Caco-2 (cell line): ENCODE measurements around the gene DUSP14. TPM values are rescaled to one million over a fixed set of nuclear protein-coding genes. Genes with fewer than 3 reads are reported as not detected.
A peak's percentile ranks its signal among the peaks of the same experiment; 100 is the strongest.

Experiments used
- BruUV-seq: library from RNA; stranded (reverse); fragments of 400-500 nt; replicated peaks from 2 replicates; lab custom pipeline; 2021; lab: Mats Ljungman, UMichigan
- CTCF ChIA-PET: fragments of 300-600 bp; sonication (Branson Sonifier 250); formaldehyde crosslinking; loops from one replicate; lab custom pipeline; 2022; ENCODE audit warnings: antibody characterized with exemption; lab: Charles Lee
- POLR2A ChIA-PET: fragments of 300-600 bp; sonication (Branson Sonifier 250); formaldehyde crosslinking; loops from one replicate; lab custom pipeline; 2022; ENCODE audit warnings: antibody characterized with exemption; lab: Charles Lee
- DNase-seq, 2 experiments: peaks; one replicate each; pipeline versions ENCODE4 v3.0.0 to v3.0.0-alpha.2; 2020 to 2022
- H3K27me3 ChIP-seq: replicated peaks from 2 replicates; pipeline ENCODE4 v1.6.0; 2011; ENCODE audit warnings: low read length; ENCODE audit not compliant: control insufficient read depth, insufficient read depth
- H3K36me3 ChIP-seq: 2 replicates; pipeline ENCODE4 v1.5.1; 2011; ENCODE audit warnings: low read length; ENCODE audit not compliant: control insufficient read depth, insufficient read depth
- H3K4me1 ChIP-seq: fragments of 250-450 bp; sonication (Bioruptor Pico); 2 replicates; pipeline ENCODE4 v1.5.1; 2020; ENCODE audit warnings: mild to moderate bottlenecking
- H3K4me3 ChIP-seq: 2 replicates; pipeline ENCODE4 v1.5.1; 2011; ENCODE audit warnings: low read depth, mild to moderate bottlenecking, control low read depth, low read length
- H3K9me3 ChIP-seq: fragments of 250-450 bp; sonication (Bioruptor Pico); 2 replicates; pipeline ENCODE4 v1.5.1; 2020; ENCODE audit warnings: mild to moderate bottlenecking, moderate library complexity
- H3K27ac Mint-ChIP-seq: one replicate; pipeline ENCODE4 v1.8.0; 2022; ENCODE audit warnings: mixed read lengths; ENCODE audit not compliant: unreplicated experiment
- H3K27me3 Mint-ChIP-seq: one replicate; pipeline ENCODE4 v1.8.0; 2022; ENCODE audit warnings: mixed read lengths; ENCODE audit not compliant: insufficient read depth, unreplicated experiment
- H3K36me3 Mint-ChIP-seq: one replicate; pipeline ENCODE4 v1.8.0; 2022; ENCODE audit warnings: mild to moderate bottlenecking, mixed read lengths; ENCODE audit not compliant: insufficient read depth, unreplicated experiment
- H3K4me1 Mint-ChIP-seq: one replicate; pipeline ENCODE4 v1.8.0; 2022; ENCODE audit warnings: low read depth, mixed read lengths; ENCODE audit not compliant: unreplicated experiment
- H3K4me3 Mint-ChIP-seq: one replicate; pipeline ENCODE4 v1.8.0; 2022; ENCODE audit warnings: mild to moderate bottlenecking, moderate library complexity, mixed read lengths; ENCODE audit not compliant: unreplicated experiment
- H3K9me3 Mint-ChIP-seq: one replicate; pipeline ENCODE4 v1.8.0; 2022; ENCODE audit warnings: mixed read lengths; ENCODE audit not compliant: unreplicated experiment
- CTCF ChIP-seq, 2 experiments: fragments of 200-600 bp in 1 of 2; IDR thresholded peaks; 1 replicate in 1 of 2; 2 replicates in 1 of 2; pipeline versions ENCODE4 v1.5.1 to v1.8.0; 2011 to 2022; ENCODE audit warnings: antibody characterized with exemption in 1 of 2, control low read depth in 1 of 2, inconsistent platforms in 1 of 2, low read depth in 1 of 2, low read length in 1 of 2, mild to moderate bottlenecking in 1 of 2, moderate library complexity in 1 of 2; ENCODE audit not compliant: insufficient read depth in 1 of 2, severe bottlenecking in 1 of 2, unreplicated experiment in 1 of 2
- intact Hi-C: fragments of 100-400 bp; cut with micrococcal nuclease; formaldehyde crosslinking; loops from one replicate; pipeline ENCODE4 v1.10.0; 2022; ENCODE audit not compliant: unreplicated experiment
- total RNA-seq: library from RNA; stranded (reverse); gene quantifications from 2 replicates; pipeline ENCODE4 v1.2.3, GENCODE V29; 2022

DUSP14 gene
- total RNA-seq, 1 experiment from 2014 or later: 32.5 TPM

- no peaks in the 10 kb centered on the region for H3K9me3 ChIP-seq
- intact Hi-C loops: no loop called here
- peaks cover 2% of the 10 kb centered on the region; the same call in 1 of the 2 replicates for H3K36me3 ChIP-seq
- no peaks in the 10 kb centered on the region for H3K4me1 Mint-ChIP-seq
- H3K27me3 ChIP-seq: no peaks in the 10 kb centered on the region
- ChIA-PET CTCF (no interaction called here), POLR2A (no interaction called here)
- H3K27ac Mint-ChIP-seq: no peak overlapping the region
- H3K4me1 ChIP-seq: peaks cover 10% of the 10 kb centered on the region; the same call in 1 of the 2 replicates
- no TSS peak for BruUV-seq
- H3K4me3 Mint-ChIP-seq: no peak overlapping the region
- H3K27me3 Mint-ChIP-seq: no peaks in the 10 kb centered on the region
- no peak for DNase-seq
- no peak for TF ChIP-seq CTCF (IDR thresholded peaks at IDR 0.05; ENCODE audit: insufficient read depth in 1 of 2, low read depth in 1 of 2, low read length in 1 of 2, severe bottlenecking in 1 of 2, unreplicated experiment in 1 of 2)
- no peaks in the 10 kb centered on the region for H3K9me3 Mint-ChIP-seq
- no peak overlapping the region for H3K4me3 ChIP-seq
- peaks cover 53% of the 10 kb centered on the region for H3K36me3 Mint-ChIP-seq
Measured at GRCh38 chr17:37520174-37520573, 30.5 kb downstream of the DUSP14 start.

GRCh38 chr17:37521821-37522220, 32.1 kb downstream of the DUSP14 start:
- no TSS peak for BruUV-seq
- TF ChIP-seq CTCF (IDR thresholded peaks at IDR 0.05; ENCODE audit: insufficient read depth in 1 of 2, low read depth in 1 of 2, low read length in 1 of 2, severe bottlenecking in 1 of 2, unreplicated experiment in 1 of 2): no peak
- intact Hi-C loops: no loop called here
- peaks cover 3% of the 10 kb centered on the region; the same call in 1 of the 2 replicates for H3K36me3 ChIP-seq
- no peak for DNase-seq
- ChIA-PET CTCF (interaction anchor here (0.6 kb wide), 1 partner anchor 153 kb away, joined by 3 read pairs; no protein-coding TSS in a partner anchor), POLR2A (no interaction called here)
- 0 out of 2 replicates have a peak, but pooled peaks cover under 1% of the 10 kb centered on the region for H3K4me1 ChIP-seq
- no peaks in the 10 kb centered on the region for H3K9me3 Mint-ChIP-seq
- peaks cover 48% of the 10 kb centered on the region for H3K36me3 Mint-ChIP-seq
- no peaks in the 10 kb centered on the region for H3K9me3 ChIP-seq
- no peaks in the 10 kb centered on the region for H3K27me3 ChIP-seq
- peak overlapping the region; percentile 15 for H3K27ac Mint-ChIP-seq
- no peak overlapping the region for H3K4me3 Mint-ChIP-seq
- H3K4me3 ChIP-seq: no peak overlapping the region
- no peaks in the 10 kb centered on the region for H3K27me3 Mint-ChIP-seq
- H3K4me1 Mint-ChIP-seq: no peaks in the 10 kb centered on the region

GRCh38 chr17:37523715-37524219, 34.1 kb downstream of the DUSP14 start:
- no peaks in the 10 kb centered on the region for H3K9me3 ChIP-seq
- H3K36me3 ChIP-seq: 0 out of 2 replicates have a peak, but pooled peaks cover 1% of the 10 kb centered on the region
- H3K4me3 ChIP-seq: no peak overlapping the region
- ChIA-PET CTCF (interaction anchor here (0.5 kb wide), 1 partner anchor 475 kb away, joined by 5 read pairs; no protein-coding TSS in a partner anchor), POLR2A (no interaction called here)
- no peaks in the 10 kb centered on the region for H3K27me3 ChIP-seq
- no peaks in the 10 kb centered on the region for H3K27me3 Mint-ChIP-seq
- TF ChIP-seq CTCF (IDR thresholded peaks at IDR 0.05; ENCODE audit: insufficient read depth in 1 of 2, low read depth in 1 of 2, low read length in 1 of 2, severe bottlenecking in 1 of 2, unreplicated experiment in 1 of 2): no peak
- no peaks in the 10 kb centered on the region for H3K4me1 Mint-ChIP-seq
- H3K36me3 Mint-ChIP-seq: peaks cover 37% of the 10 kb centered on the region
- H3K9me3 Mint-ChIP-seq: no peaks in the 10 kb centered on the region
- no peak overlapping the region for H3K27ac Mint-ChIP-seq
- no peak overlapping the region for H3K4me3 Mint-ChIP-seq
- no peaks in the 10 kb centered on the region for H3K4me1 ChIP-seq
- intact Hi-C loops: no loop called here
- BruUV-seq: no TSS peak
- no peak for DNase-seq
